Endothelial cell of umbilical vein (primary cell): ENCODE results near the gene SDCBP2.

Experiments
- CTCF ChIP-seq, 2 donors: IDR thresholded peaks; 1 replicate in 1 of 2; 2 replicates in 1 of 2; pipeline ENCODE4 v1.5.1; 2011; ENCODE audit warnings: low read length in 2 of 2, mild to moderate bottlenecking in 2 of 2, moderate library complexity in 2 of 2, control low read depth in 1 of 2, inconsistent platforms in 1 of 2, low read depth in 1 of 2; ENCODE audit not compliant: insufficient read depth in 1 of 2; ENCODE audit errors: extremely low read depth in 1 of 2
- JUN ChIP-seq: IDR thresholded peaks from 2 replicates; pipeline ENCODE4 v1.6.1; 2011; ENCODE audit warnings: borderline replicate concordance, low read depth; ENCODE audit not compliant: insufficient read length, insufficient read depth
- MAX ChIP-seq: IDR thresholded peaks from 2 replicates; pipeline ENCODE4 v1.6.1; 2011; ENCODE audit not compliant: insufficient read depth, insufficient read length
- POLR2A ChIP-seq: IDR thresholded peaks from 2 replicates; pipeline ENCODE4 v1.6.1; 2012; ENCODE audit warnings: low read depth, mild to moderate bottlenecking, control low read depth, low read length
- POLR2AphosphoS5 ChIP-seq: IDR thresholded peaks from 2 replicates; pipeline ENCODE4 v1.6.1; 2012; ENCODE audit warnings: low read depth, mild to moderate bottlenecking, control low read depth, low read length, moderate library complexity; ENCODE audit not compliant: insufficient read depth

DNA sequence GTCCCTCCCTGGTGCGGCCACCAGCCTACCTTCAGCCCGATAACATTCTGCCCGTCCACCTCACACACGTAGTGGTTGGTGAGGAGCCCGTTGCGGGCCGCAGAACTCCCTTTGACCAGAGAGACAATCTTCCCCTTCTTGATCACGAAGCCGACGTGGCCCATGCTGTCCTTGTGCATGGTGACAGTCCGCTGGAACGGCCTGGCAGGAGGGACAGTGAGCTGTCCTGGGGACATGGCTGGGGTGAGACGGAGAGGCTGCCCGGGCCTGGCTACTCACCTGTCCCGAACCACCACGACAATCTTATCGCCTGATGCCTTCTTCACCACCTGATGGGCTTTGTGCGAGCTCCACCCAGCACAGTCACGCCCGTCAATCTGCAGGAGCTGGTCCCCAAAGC is 16.6 kb downstream of the SDCBP2 start:
- TF ChIP-seq MAX (no peak), CTCF (IDR thresholded peaks at IDR 0.05; ENCODE audit: extremely low read depth in 1 of 2, insufficient read depth in 1 of 2, low read depth in 1 of 2, low read length in 2 of 2) (no peak), POLR2AphosphoS5 (no peak), POLR2A (no peak), JUN (no peak)
